ENCODE results near the gene DSTN.

- peak; percentile 93 for TF ChIP-seq CTCF (IDR thresholded peaks at IDR 0.05)
- no peak for TF ChIP-seq POLR2AphosphoS5 (IDR thresholded peaks at IDR 0.05; ENCODE audit: low read depth, low read length)
- TF ChIP-seq TCF7L2 (IDR thresholded peaks at IDR 0.05; ENCODE audit: low read depth, low read length): no peak
- no peak for TF ChIP-seq SIN3A (IDR thresholded peaks at IDR 0.05; ENCODE audit: borderline replicate concordance, insufficient read depth, low read depth, low read length)
Measured at GRCh38 chr20:17617212-17617867, 47.5 kb downstream of the DSTN start.

Measured in Panc1 (cell line).